Chondrocyte (in vitro differentiated cells): ENCODE measurements around the gene DPYD. TPM values are rescaled to one million over a fixed set of nuclear protein-coding genes. Genes with fewer than 3 reads are reported as not detected.

Experiments used
- DNase-seq: peaks from one replicate; pipeline ENCODE4 v3.0.0; 2021; ENCODE audit warnings: mixed read lengths, low spot score
- H3K27ac Mint-ChIP-seq: one replicate; pipeline ENCODE4 v1.8.0; 2021; ENCODE audit warnings: mild to moderate bottlenecking, moderate library complexity, mixed read lengths; ENCODE audit not compliant: unreplicated experiment
- H3K27me3 Mint-ChIP-seq: 2 replicates; pipeline ENCODE4 v1.8.0; 2021; ENCODE audit warnings: low read depth, mixed read lengths
- H3K36me3 Mint-ChIP-seq: 2 replicates; pipeline ENCODE4 v1.8.0; 2021; ENCODE audit warnings: low read depth, mixed read lengths
- H3K4me1 Mint-ChIP-seq: 2 replicates; pipeline ENCODE4 v1.8.0; 2021; ENCODE audit warnings: low read depth, mild to moderate bottlenecking, mixed read lengths
- H3K4me3 Mint-ChIP-seq: one replicate; pipeline ENCODE4 v1.8.0; 2021; ENCODE audit warnings: mild to moderate bottlenecking, moderate library complexity, mixed read lengths; ENCODE audit not compliant: unreplicated experiment
- H3K9me3 Mint-ChIP-seq: 2 replicates; pipeline ENCODE4 v1.8.0; 2021; ENCODE audit warnings: low read depth, mixed read lengths
- total RNA-seq: library from RNA; stranded (reverse); gene quantifications from 3 replicates; pipeline ENCODE4 v1.2.1, GENCODE V29; 2021
- TF ChIP-seq, protein P1 (sequence below): fragments of 200-600 bp; sonication (generic); IDR thresholded peaks from 2 replicates; pipeline ENCODE4 v1.5.0; 2021; ENCODE audit warnings: antibody characterized with exemption, mild to moderate bottlenecking, moderate library complexity

Gene DPYD
- total RNA-seq, 1 donor from 2014 or later: 5.3 TPM

- Mint-ChIP-seq H3K9me3 (peaks cover 5% of the 10 kb centered on the region), H3K27ac (no peak overlapping the region), H3K4me1 (peaks cover 15% of the 10 kb centered on the region), H3K36me3 (peaks cover 3% of the 10 kb centered on the region), H3K27me3 (no peaks in the 10 kb centered on the region), H3K4me3 (no peak overlapping the region)
- TF ChIP-seq, protein P1, sequence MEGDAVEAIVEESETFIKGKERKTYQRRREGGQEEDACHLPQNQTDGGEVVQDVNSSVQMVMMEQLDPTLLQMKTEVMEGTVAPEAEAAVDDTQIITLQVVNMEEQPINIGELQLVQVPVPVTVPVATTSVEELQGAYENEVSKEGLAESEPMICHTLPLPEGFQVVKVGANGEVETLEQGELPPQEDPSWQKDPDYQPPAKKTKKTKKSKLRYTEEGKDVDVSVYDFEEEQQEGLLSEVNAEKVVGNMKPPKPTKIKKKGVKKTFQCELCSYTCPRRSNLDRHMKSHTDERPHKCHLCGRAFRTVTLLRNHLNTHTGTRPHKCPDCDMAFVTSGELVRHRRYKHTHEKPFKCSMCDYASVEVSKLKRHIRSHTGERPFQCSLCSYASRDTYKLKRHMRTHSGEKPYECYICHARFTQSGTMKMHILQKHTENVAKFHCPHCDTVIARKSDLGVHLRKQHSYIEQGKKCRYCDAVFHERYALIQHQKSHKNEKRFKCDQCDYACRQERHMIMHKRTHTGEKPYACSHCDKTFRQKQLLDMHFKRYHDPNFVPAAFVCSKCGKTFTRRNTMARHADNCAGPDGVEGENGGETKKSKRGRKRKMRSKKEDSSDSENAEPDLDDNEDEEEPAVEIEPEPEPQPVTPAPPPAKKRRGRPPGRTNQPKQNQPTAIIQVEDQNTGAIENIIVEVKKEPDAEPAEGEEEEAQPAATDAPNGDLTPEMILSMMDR: no peak
- DNase-seq: no peak
Measured at GRCh38 chr1:97864615-97865014, 56.2 kb downstream of the DPYD start.

- Mint-ChIP-seq H3K4me1 (peaks cover 20% of the 10 kb centered on the region), H3K27me3 (no peaks in the 10 kb centered on the region), H3K27ac (no peak overlapping the region), H3K4me3 (no peak overlapping the region), H3K36me3 (no peaks in the 10 kb centered on the region), H3K9me3 (no peaks in the 10 kb centered on the region)
- DNase-seq: no peak
- TF ChIP-seq, protein P1: no peak
Measured at GRCh38 chr1:97853221-97853620, 67.6 kb downstream of the DPYD start.

GRCh38 chr1:97849345-97850340 lies 71.2 kb downstream of the DPYD start:
- H3K27ac Mint-ChIP-seq: peak overlapping the region; percentile 76
- H3K4me1 Mint-ChIP-seq: peaks cover 20% of the 10 kb centered on the region
- H3K4me3 Mint-ChIP-seq: peak overlapping the region; percentile 31
- TF ChIP-seq, protein P1: no peak
- H3K36me3 Mint-ChIP-seq: no peaks in the 10 kb centered on the region
- H3K9me3 Mint-ChIP-seq: no peaks in the 10 kb centered on the region
- no peaks in the 10 kb centered on the region for H3K27me3 Mint-ChIP-seq
- no peak for DNase-seq

DNA sequence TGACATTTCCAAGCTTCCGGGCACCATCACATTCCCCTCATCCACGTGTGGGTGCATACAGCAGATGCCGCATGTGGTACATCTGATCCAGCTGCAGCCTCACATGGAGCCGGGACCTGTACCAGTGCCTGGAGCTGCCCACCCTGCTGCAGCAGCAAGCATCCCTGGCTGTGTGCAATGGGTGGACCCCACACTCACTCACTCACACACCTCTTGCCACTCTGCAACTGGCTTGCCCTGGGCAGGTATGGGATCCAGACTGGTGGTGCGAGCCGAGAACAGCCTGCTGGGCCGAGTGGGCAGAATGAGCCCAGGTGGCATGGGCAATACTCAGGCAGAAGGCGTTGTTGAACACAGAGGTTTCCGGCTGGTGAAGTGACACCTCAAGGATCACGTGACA lies 75.0 kb downstream of the DPYD start:
- H3K4me1 Mint-ChIP-seq: peaks cover 22% of the 10 kb centered on the region
- TF ChIP-seq, protein P1: no peak
- H3K27ac Mint-ChIP-seq: no peak overlapping the region
- no peak overlapping the region for H3K4me3 Mint-ChIP-seq
- DNase-seq: no peak
- H3K27me3 Mint-ChIP-seq: no peaks in the 10 kb centered on the region
- H3K36me3 Mint-ChIP-seq: no peaks in the 10 kb centered on the region
- no peaks in the 10 kb centered on the region for H3K9me3 Mint-ChIP-seq

DNA sequence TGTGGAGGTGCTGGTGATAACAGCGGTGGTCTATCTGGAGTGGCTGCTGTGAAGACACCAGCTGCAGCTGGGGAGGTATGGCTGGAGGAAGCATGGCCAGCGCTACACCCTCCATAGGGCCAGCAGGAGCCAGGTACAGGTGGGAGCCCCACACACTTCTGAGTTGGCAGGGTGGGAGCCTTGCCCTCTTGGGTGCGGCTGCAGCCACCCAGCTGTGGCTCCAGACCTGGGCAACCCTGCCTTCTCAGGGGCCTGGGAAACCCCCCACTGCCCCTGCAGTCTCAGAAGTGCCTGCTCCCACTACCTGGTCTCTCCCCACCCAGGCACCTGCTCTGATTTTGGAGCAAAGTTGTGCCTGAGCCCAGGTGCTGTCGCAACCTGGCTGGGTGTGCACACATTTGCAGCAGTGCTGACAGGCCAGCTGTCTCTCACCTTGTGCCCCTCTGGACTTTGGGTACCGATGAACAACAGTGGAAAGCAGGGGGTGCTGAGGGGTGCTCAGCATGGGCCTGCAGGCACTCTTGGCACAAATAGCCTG lies 76.2 kb downstream of the DPYD start:
- Mint-ChIP-seq H3K36me3 (no peaks in the 10 kb centered on the region), H3K27ac (no peak overlapping the region)

More for the DNA sequence above, 76.2 kb downstream of the DPYD start:
- Mint-ChIP-seq H3K27me3 (no peaks in the 10 kb centered on the region), H3K4me3 (no peak overlapping the region), H3K4me1 (peaks cover 12% of the 10 kb centered on the region), H3K9me3 (no peaks in the 10 kb centered on the region)
- no peak for DNase-seq
- TF ChIP-seq, protein P1: no peak
